GM23338 (cell line): ENCODE data around the gene B3GAT3. TPM values are rescaled to one million over a fixed set of nuclear protein-coding genes. Genes with fewer than 3 reads are reported as not detected.
A peak's percentile ranks its signal among the peaks of the same experiment; 100 is the strongest.

Source experiments
- ATAC-seq: fragments of 200-7000 bp; cut with Tn5 transposase; 3 replicates; pipeline ENCODE4 v1.9.1; 2020
- DNase-seq: peaks from one replicate; pipeline ENCODE4 v3.0.0-alpha.2; 2015; ENCODE audit warnings: low spot score
- H2AFZ ChIP-seq: fragments of 200-600 bp; sonication (generic); 2 replicates; pipeline ENCODE4 v1.8.0; 2016; ENCODE audit warnings: antibody characterized with exemption, mild to moderate bottlenecking, moderate library complexity
- H3F3A ChIP-seq: fragments of 200-600 bp; sonication (generic); replicated peaks from 2 replicates; pipeline ENCODE4 v1.8.0; 2017; ENCODE audit warnings: antibody characterized with exemption, mixed run types, low read depth
- H3K27ac ChIP-seq: fragments of 200-600 bp; sonication (generic); 2 replicates; pipeline ENCODE4 v1.6.1; 2016; ENCODE audit warnings: low read depth
- H3K27me3 ChIP-seq: fragments of 200-600 bp; sonication (generic); 2 replicates; pipeline ENCODE4 v1.8.0; 2016; ENCODE audit warnings: mild to moderate bottlenecking, mixed run types, moderate library complexity; ENCODE audit not compliant: insufficient read depth
- H3K36me3 ChIP-seq: fragments of 200-600 bp; sonication (generic); 2 replicates; pipeline ENCODE4 v1.8.0; 2016; ENCODE audit warnings: mild to moderate bottlenecking; ENCODE audit not compliant: insufficient read depth
- H3K4me1 ChIP-seq: fragments of 200-600 bp; sonication (generic); 2 replicates; pipeline ENCODE4 v1.8.0; 2016; ENCODE audit warnings: mild to moderate bottlenecking, moderate library complexity; ENCODE audit not compliant: insufficient read depth
- H3K4me2 ChIP-seq: fragments of 200-600 bp; sonication (generic); 2 replicates; pipeline ENCODE4 v1.7.1; 2017; ENCODE audit warnings: mixed run types
- H3K4me3 ChIP-seq: fragments of 200-600 bp; sonication (generic); 2 replicates; pipeline ENCODE4 v1.6.1; 2016; ENCODE audit warnings: mixed run types
- H3K79me2 ChIP-seq: fragments of 200-600 bp; sonication (generic); replicated peaks from 2 replicates; pipeline ENCODE4 v1.8.0; 2017; ENCODE audit warnings: mild to moderate bottlenecking; ENCODE audit not compliant: insufficient read depth
- H3K9me2 ChIP-seq: fragments of 200-600 bp; sonication (generic); 2 replicates; pipeline ENCODE4 v1.8.0; 2017; ENCODE audit not compliant: insufficient read depth
- H4K20me1 ChIP-seq: fragments of 200-600 bp; sonication (generic); replicated peaks from 2 replicates; pipeline ENCODE4 v1.8.0; 2017; ENCODE audit warnings: mild to moderate bottlenecking; ENCODE audit not compliant: insufficient read depth
- H3K27ac Mint-ChIP-seq: 2 replicates; pipeline ENCODE4 v1.8.0; 2020; ENCODE audit warnings: inconsistent platforms, mild to moderate bottlenecking, moderate library complexity, mixed read lengths
- H3K27me3 Mint-ChIP-seq: 3 replicates; pipeline ENCODE4 v1.8.0; 2022; ENCODE audit warnings: low read depth, mild to moderate bottlenecking, moderate library complexity, mixed read lengths, inconsistent platforms; ENCODE audit not compliant: insufficient read depth, poor library complexity
- H3K36me3 Mint-ChIP-seq: 3 replicates; pipeline ENCODE4 v1.8.0; 2021; ENCODE audit warnings: low read depth, mild to moderate bottlenecking, inconsistent platforms, moderate library complexity, mixed read lengths
- H3K4me1 Mint-ChIP-seq: 3 replicates; pipeline ENCODE4 v1.8.0; 2020; ENCODE audit warnings: mild to moderate bottlenecking, inconsistent platforms, mixed read lengths
- H3K4me3 Mint-ChIP-seq: 3 replicates; pipeline ENCODE4 v1.8.0; 2021; ENCODE audit warnings: moderate library complexity, mild to moderate bottlenecking, inconsistent platforms, mixed read lengths
- H3K9me3 Mint-ChIP-seq: 3 replicates; pipeline ENCODE4 v1.8.0; 2020; ENCODE audit warnings: moderate library complexity, mild to moderate bottlenecking, inconsistent platforms, mixed read lengths
- EZH2phosphoT487 ChIP-seq: fragments of 200-600 bp; sonication (generic); IDR thresholded peaks from one replicate; pipeline ENCODE4 v1.8.1; 2018; ENCODE audit warnings: antibody characterized with exemption; ENCODE audit not compliant: unreplicated experiment
- POLR2AphosphoS5 ChIP-seq: IDR thresholded peaks from 2 replicates; pipeline ENCODE4 v1.6.1; 2016; ENCODE audit warnings: antibody characterized with exemption, low read depth
- ZNF114 ChIP-seq: fragments of 250-450 bp; sonication (Bioruptor Pico); IDR thresholded peaks from 2 replicates; pipeline ENCODE4 v1.5.0; 2020; ENCODE audit warnings: mild to moderate bottlenecking, moderate library complexity
- polyA plus RNA-seq: library from polyadenylated mRNA; unstranded; fragments of >200 nt; fragmentation: Nextera tagmentation; extraction: Ambion mirVana; gene quantifications from 2 replicates; pipeline ENCODE4 v1.2.1, GENCODE V29; 2016
- total RNA-seq: library from RNA; depleted of rRNA; stranded (reverse); fragments of >200 nt; shearing (Covaris generic); gene quantifications from 2 replicates; pipeline ENCODE4 v1.2.3, GENCODE V29; 2014
- TF ChIP-seq, protein P1 (sequence below): IDR thresholded peaks from 2 replicates; pipeline ENCODE4 v1.6.1; 2016; ENCODE audit warnings: antibody characterized with exemption
- TF ChIP-seq, protein P2 (sequence below): fragments of 250-450 bp; sonication (Bioruptor Pico); IDR thresholded peaks from 2 replicates; pipeline ENCODE4 v1.5.0; 2020; ENCODE audit warnings: mild to moderate bottlenecking, moderate library complexity

Gene B3GAT3
- total and polyA plus RNA-seq, 2 experiments from 2014 or later = 16.4 to 18.4 TPM

GRCh38 chr11:62574363-62575071, 47.3 kb downstream of the B3GAT3 start:
- TF ChIP-seq POLR2AphosphoS5 = peak; percentile 8; the same call in 1 of the 2 replicates
- TF ChIP-seq, protein P1, sequence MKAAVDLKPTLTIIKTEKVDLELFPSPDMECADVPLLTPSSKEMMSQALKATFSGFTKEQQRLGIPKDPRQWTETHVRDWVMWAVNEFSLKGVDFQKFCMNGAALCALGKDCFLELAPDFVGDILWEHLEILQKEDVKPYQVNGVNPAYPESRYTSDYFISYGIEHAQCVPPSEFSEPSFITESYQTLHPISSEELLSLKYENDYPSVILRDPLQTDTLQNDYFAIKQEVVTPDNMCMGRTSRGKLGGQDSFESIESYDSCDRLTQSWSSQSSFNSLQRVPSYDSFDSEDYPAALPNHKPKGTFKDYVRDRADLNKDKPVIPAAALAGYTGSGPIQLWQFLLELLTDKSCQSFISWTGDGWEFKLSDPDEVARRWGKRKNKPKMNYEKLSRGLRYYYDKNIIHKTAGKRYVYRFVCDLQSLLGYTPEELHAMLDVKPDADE = no peak
- Mint-ChIP-seq H3K27me3 (peaks cover 16% of the 10 kb centered on the region), H3K4me1 (peaks cover 33% of the 10 kb centered on the region), H3K36me3 (peaks cover 70% of the 10 kb centered on the region), H3K27ac (peak overlapping the region; percentile 97), H3K9me3 (no peaks in the 10 kb centered on the region), H3K4me3 (peak overlapping the region; percentile 99)
- ATAC-seq = peak; percentile 34
- peak overlapping the region; percentile 100 for H3K4me2 ChIP-seq
- H3K9me2 ChIP-seq = no peaks in the 10 kb centered on the region
- H3K36me3 ChIP-seq = peaks cover 32% of the 10 kb centered on the region
- H3F3A ChIP-seq = peaks cover 45% of the 10 kb centered on the region
- H3K27ac ChIP-seq = peak overlapping the region; percentile 35; the same call in 1 of the 2 replicates
- H3K79me2 ChIP-seq = peaks cover 41% of the 10 kb centered on the region
- peak; percentile 50 for DNase-seq
- no peaks in the 10 kb centered on the region for H3K27me3 ChIP-seq
- H4K20me1 ChIP-seq = peaks cover 34% of the 10 kb centered on the region
- H3K4me1 ChIP-seq = peaks cover 24% of the 10 kb centered on the region
- peak overlapping the region; percentile 23 for H2AFZ ChIP-seq
- peak overlapping the region; percentile 65 for H3K4me3 ChIP-seq

DNA sequence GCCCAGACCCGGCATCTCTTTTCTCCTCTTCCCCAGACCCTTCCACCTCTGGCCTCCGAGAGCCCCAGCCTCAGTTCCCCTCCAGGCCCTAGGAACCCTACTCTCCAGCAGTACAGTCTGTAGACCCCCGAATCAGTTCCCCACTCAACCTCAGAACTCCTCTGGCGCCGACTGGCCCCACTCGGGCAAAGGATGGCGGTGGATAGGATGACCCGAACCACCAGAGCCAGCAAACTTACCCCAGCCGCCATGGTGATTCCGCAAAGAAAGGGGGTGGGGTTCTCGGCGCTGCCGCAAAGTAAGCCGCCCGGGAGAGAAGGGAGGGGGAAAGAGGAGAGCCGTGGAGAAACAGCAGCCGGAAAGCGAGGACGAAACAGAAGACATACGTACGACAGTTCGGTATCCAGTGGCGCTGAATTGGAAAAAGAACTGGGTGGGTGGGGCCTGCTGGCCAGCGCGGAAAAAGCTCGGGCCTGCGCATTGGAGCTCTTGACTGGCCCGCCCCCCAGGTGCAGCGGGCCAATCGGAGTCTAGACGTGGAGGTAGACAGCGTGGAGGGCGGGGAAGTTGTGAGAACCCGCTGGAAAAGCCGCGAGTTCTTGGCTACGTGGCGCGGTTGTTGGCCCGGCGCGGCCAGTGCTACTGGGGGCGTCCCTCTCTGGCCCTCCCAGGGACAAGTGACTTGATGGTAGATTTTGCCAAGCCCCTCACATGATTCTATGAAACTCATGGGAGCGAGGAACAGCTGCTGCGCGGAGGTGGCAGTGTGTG, 48.0 kb downstream of the B3GAT3 start, which contains the start of gene EEF1G:
Gene EEF1G (minus strand): TSS at position 300 of the 771 bp plus-strand sequence. CDS start 49 bp downstream, at position 251.
- peaks cover 76% of the 10 kb centered on the region for H3K36me3 Mint-ChIP-seq
- peaks cover 42% of the 10 kb centered on the region for H4K20me1 ChIP-seq
- DNase-seq (peak; percentile 100), ATAC-seq (peak; percentile 93)
- H3K4me2 ChIP-seq = peak within 1 kb of the TSS; percentile 100
- peaks cover 48% of the 10 kb centered on the region for H3K79me2 ChIP-seq
- peaks cover 52% of the 10 kb centered on the region for H3F3A ChIP-seq
- peak within 1 kb of the TSS; percentile 23 for H2AFZ ChIP-seq
- peak within 1 kb of the TSS; percentile 99 for H3K27ac Mint-ChIP-seq
- no peaks in the 10 kb centered on the region for H3K9me2 ChIP-seq
- peak within 1 kb of the TSS; percentile 35 for H3K27ac ChIP-seq
- TF ChIP-seq, protein P1 = 0 out of 2 replicates have a peak, but pooled peaks have one; percentile 41
- TF ChIP-seq POLR2AphosphoS5 (peak; percentile 90), ZNF114 (CRISPR knock-in tag) (no peak), EZH2phosphoT487 (no peak)
- TF ChIP-seq, protein P2, sequence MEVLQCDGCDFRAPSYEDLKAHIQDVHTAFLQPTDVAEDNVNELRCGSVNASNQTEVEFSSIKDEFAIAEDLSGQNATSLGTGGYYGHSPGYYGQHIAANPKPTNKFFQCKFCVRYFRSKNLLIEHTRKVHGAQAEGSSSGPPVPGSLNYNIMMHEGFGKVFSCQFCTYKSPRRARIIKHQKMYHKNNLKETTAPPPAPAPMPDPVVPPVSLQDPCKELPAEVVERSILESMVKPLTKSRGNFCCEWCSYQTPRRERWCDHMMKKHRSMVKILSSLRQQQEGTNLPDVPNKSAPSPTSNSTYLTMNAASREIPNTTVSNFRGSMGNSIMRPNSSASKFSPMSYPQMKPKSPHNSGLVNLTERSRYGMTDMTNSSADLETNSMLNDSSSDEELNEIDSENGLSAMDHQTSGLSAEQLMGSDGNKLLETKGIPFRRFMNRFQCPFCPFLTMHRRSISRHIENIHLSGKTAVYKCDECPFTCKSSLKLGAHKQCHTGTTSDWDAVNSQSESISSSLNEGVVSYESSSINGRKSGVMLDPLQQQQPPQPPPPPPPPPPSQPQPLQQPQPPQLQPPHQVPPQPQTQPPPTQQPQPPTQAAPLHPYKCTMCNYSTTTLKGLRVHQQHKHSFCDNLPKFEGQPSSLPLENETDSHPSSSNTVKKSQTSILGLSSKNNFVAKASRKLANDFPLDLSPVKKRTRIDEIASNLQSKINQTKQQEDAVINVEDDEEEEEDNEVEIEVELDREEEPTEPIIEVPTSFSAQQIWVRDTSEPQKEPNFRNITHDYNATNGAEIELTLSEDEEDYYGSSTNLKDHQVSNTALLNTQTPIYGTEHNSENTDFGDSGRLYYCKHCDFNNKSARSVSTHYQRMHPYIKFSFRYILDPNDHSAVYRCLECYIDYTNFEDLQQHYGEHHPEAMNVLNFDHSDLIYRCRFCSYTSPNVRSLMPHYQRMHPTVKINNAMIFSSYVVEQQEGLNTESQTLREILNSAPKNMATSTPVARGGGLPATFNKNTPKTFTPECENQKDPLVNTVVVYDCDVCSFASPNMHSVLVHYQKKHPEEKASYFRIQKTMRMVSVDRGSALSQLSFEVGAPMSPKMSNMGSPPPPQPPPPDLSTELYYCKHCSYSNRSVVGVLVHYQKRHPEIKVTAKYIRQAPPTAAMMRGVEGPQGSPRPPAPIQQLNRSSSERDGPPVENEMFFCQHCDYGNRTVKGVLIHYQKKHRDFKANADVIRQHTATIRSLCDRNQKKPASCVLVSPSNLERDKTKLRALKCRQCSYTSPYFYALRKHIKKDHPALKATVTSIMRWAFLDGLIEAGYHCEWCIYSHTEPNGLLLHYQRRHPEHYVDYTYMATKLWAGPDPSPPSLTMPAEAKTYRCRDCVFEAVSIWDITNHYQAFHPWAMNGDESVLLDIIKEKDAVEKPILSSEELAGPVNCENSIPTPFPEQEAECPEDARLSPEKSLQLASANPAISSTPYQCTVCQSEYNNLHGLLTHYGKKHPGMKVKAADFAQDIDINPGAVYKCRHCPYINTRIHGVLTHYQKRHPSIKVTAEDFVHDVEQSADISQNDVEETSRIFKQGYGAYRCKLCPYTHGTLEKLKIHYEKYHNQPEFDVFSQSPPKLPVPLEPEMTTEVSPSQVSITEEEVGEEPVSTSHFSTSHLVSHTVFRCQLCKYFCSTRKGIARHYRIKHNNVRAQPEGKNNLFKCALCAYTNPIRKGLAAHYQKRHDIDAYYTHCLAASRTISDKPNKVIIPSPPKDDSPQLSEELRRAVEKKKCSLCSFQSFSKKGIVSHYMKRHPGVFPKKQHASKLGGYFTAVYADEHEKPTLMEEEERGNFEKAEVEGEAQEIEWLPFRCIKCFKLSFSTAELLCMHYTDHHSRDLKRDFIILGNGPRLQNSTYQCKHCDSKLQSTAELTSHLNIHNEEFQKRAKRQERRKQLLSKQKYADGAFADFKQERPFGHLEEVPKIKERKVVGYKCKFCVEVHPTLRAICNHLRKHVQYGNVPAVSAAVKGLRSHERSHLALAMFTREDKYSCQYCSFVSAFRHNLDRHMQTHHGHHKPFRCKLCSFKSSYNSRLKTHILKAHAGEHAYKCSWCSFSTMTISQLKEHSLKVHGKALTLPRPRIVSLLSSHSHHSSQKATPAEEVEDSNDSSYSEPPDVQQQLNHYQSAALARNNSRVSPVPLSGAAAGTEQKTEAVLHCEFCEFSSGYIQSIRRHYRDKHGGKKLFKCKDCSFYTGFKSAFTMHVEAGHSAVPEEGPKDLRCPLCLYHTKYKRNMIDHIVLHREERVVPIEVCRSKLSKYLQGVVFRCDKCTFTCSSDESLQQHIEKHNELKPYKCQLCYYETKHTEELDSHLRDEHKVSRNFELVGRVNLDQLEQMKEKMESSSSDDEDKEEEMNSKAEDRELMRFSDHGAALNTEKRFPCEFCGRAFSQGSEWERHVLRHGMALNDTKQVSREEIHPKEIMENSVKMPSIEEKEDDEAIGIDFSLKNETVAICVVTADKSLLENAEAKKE = no peak
- H3K27me3 Mint-ChIP-seq = peaks cover 18% of the 10 kb centered on the region
- peaks cover 33% of the 10 kb centered on the region for H3K4me1 Mint-ChIP-seq
- H3K36me3 ChIP-seq = peaks cover 39% of the 10 kb centered on the region
- no peaks in the 10 kb centered on the region for H3K27me3 ChIP-seq
- peaks cover 24% of the 10 kb centered on the region for H3K4me1 ChIP-seq
- H3K4me3 ChIP-seq = peak within 1 kb of the TSS; percentile 79
- peak within 1 kb of the TSS; percentile 99 for H3K4me3 Mint-ChIP-seq
- H3K9me3 Mint-ChIP-seq = no peaks in the 10 kb centered on the region
